Bone marrow (tissue), 2 donors: ENCODE data around the gene USP16.

Source experiments
- DNase-seq, 2 donors: peaks; one replicate each; lab custom pipeline; 2025; lab: John Stamatoyannopoulos, UW

USP16 gene

DNA sequence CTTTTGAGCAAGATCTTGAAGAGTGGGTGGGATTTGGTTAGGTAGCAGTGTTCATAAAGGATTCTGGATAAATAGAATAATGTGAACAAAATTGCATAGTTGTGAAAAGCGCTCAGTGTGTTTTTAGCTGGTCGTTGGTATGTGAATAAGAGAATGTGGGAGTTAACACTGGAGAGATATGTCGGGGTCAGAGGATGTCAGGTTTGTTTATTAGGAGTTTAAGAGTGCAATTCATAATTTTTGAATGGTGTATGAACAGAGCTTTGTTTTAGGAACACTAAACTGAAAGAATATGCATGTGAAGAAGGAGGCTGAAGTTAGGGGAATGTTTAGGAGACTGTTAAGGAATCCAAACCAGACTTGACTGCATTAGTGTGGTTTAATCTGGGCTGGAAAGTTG, 9.4 kb downstream of the USP16 start:
- DNase-seq = no peak

DNA sequence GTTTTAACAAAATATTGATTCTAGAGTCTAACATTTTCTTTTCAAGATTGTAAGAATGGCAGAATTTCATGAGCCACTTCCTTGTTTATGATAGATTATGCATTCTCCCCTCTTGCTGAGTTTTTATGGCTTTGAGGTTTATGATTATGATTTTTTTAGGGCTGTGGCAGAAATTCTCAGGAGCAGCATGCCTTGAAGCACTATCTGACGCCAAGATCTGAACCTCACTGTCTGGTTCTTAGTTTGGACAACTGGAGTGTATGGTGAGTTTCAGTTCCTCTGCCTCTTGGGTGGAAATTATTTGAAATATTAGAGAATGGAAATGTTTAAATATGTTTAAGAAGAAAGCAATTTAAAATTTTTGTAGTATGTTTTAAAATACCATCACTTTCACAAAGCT, 10.2 kb downstream of the USP16 start:
- no peak for DNase-seq

DNA sequence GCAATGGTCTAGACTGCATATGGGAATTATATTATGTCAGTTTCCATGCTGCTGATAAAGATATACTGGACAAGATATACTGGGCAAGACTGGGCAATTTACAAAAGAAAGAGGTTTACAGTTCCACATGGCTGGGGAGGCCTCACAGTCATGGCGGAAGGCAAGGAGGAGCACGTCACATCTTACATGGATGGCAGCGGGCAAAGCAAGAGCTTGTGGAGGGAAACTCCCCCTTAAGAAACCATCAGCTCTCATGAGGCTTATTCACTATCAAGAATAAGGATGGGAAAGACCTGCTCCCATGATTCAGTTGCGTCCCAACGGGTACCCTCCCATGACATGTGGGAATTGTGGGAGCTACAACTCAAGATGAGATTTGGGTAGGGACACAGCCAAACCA, 27.8 kb downstream of the USP16 start:
- DNase-seq = no peak

DNA sequence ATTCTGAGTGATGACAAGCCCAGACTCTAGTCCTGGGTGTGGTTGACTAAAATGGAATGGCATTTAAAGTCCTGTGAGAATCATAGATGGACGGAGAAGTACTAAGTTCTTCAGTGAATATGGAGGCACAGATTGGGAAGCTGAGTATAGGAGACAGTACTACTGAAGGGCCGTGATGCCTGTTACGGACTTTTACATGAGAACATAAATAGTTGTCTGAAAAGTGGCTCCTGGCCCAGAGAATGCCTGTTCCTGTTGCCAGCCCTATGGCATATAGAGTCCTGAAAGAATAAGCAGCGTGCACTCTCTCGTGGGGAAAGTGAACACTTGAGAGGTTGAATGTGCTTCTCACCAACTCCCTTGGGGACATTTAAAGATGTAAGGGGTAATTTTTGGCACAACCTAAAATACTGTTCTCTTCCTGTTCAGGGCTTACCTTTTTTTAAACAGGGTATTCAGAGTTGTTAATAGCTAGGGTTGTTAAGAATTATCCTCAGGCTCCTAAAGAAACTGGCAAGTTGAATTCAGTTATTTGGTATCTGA, 28.6 kb downstream of the USP16 start:
- DNase-seq = no peak

DNA sequence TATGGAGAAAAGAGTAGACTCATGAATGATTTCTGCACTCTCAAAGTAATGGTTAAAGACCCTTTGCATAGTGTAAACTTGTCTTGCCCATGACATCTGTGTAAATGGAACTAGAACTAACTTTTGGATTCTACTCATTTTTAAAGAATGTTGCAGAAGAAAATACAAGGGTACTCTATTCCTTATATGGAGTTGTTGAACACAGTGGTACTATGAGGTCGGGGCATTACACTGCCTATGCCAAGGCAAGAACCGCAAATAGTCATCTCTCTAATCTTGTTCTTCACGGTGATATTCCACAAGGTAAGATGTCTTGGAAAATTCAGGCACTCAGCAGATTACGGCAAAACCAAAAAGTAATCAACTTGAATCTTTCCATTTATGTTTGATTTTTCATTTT, 29.2 kb downstream of the USP16 start:
- DNase-seq = no peak

DNA sequence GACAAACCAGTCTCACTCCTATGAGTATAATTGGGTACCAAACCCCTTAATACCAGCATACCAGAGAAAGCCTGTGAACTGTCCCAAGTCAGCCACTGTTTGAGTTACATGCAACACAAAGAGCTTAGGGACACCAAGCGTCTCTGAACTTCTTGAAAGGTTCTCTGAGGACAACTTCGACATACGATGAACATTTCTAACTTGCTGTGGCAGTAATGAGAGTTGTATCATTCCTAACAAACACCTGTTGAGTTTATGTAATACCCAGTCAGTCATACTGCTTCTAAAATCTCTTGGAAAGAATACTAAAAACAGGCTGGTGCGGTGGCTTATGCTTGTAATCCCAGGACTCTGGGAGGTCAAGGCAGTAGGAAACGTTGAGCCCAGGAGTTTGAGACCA, 30.6 kb downstream of the USP16 start:
- DNase-seq = no peak

DNA sequence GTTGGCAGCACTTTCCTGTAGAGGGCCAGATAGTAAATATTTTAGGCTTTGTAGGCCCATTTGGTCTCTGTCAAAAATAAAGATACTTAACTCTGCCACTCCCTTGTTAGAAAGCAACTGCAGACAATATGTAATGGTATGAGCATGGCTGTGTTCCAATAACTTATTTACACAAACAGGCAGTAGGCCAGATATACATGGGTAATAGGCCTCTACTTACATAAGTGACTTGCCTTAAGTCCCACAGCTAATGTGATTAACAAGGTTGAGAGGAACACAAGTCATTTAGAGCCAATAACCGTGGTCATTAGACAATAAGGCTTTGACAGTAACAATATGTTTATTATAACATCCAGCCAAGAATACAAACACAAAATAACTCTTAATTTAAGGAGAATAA, 31.5 kb downstream of the USP16 start:
- DNase-seq = no peak

DNA sequence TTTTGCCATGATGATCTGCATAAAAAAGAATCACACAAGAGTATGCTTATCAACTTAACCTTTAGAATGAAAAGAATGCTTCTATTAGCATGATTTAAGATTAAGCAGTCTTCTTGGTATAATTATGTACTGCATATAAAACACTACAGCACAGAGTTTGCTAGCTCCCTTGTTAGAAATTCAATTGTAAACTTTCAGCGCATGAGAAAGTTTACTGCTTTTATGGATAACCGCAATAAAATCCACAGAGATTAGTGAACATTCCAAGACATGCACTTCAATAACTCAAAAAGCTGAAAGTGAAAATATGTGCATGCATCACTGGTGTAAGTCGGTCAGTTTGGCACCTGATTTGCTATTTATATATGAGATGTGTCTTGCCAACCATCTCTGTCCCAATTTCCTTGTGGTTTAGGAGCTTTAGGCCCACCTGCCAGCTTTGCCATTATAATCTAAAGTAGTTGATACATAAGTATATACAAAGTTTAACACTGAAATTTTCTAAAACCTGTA, 32.1 kb downstream of the USP16 start:
- DNase-seq = no peak

DNA sequence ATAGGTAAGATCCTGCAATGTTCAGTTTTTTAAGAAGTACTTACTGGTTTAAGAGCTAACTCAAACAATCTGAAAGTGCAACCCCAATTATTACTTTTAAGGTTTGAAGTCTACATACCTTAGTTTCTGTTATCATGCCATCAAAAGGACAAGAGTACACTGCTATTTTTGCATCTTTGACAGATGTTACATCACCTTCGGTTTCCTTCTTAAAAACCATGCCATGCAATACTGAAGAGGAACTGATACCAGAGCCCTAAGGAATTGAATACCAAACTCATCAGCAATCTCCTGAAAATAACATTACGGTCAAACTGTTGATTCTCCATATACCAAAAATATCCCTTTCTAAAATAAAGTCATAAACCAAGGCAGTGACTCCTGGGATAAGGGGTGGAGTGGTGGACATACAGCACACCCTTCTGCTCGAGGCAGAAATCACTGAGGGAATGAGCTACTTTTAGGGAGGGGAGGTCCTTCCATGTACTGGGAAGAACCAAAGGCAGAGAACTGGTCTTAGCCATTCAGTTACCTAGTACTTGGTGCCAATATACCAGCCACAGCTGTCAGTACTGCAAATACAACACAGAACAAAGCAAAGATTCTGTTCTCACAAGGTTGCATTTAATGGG, 40.5 kb downstream of the USP16 start:
- no peak for DNase-seq

DNA sequence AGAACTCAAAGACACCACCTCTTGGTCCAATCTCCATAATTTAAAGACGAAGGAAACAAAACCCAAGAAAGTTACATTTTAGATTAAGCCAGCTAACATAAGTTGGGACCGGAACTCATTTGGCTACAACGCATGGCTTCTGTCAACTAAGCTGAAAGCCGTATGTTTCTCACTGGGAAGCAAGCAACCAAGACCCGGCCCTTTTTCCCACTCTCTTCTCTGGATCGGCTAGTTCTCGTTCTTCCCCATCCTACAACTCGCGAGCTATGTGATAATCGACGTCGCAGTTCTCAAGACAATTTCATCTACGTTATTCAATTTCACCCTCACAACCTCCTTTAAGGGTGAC, 48.4 kb downstream of the USP16 start:
- DNase-seq = no peak

DNA sequence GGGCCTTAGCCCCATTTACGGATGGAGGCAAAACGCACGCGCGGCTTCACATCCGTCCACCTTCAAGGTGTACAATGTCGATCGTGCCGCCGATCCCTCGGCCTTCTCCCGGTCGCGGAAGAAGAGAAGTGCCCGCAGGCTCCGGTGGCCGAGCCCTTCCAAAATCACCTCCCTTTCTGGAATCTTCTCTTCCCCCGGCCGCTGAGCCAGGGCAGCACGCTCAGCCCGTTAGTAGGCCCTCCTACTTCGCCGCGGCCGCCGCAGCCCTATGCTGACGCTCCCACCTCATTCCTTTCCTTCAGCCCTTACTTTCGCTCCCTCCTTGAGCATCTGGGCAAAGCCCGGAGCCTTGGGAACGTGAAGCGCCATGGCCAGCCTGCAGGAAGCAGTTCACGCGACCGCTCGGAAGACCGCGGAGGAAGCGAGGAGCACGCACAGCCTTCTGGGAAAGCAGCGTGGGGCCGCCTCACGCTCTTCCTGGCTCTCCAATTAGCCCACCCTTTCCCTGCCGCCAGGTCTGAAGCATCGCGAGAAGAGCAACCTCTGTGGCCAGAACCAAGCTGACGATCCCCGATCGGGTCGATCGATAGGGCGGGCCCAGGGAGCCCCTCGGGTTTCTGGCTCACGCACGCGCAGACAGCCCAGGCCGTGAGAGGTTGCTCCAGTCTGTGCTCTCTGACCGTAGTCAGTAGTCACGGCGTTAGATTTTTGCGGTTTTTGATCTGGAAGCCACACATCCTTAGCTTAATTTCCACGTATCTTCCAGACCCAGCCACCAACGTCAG, 48.9 kb downstream of the USP16 start, which contains the start of gene CCT8:
TSS of gene CCT8 (minus strand) at position 427 of the 785 bp plus-strand sequence. CDS start at position 369, 58 bp downstream.
- DNase-seq = peak; percentile 88 to 98

DNA sequence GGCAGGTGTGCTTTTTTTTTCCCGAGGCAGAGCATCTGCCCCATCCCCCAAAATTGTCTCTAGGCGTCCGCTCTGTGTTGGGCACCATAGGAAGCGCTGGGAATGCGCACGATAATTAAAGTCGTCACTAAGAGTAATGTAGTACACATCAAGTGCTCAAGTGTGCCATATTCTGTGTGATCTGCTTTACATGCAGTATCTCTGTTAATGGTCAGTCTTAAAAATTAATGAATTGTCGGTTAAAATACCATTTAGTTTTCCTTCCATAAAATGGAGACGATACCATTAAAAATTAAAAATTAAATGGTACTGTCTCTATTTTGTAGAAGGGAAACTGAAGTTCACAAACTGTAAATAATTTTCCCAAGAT, 49.5 kb downstream of the USP16 start:
- no peak for DNase-seq

DNA sequence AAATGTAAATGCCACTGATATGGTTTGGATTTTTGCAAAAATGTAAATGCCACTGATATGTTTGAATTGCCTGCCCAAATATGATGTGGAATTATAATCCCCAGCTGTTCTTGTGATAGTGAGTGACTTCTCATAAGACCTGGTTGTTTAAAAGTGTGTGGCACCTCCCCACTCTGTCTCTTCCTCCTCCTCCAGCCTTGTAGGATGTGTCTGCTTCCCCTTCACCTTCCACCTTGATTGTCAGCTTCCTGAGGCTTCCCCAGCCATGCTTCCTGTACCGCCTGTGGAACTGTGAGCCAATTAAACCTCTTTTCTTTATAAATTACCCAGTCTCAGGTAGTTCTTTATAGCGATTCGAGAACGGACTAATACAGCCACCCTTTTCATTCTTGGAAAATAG, 50.3 kb downstream of the USP16 start:
- no peak for DNase-seq

DNA sequence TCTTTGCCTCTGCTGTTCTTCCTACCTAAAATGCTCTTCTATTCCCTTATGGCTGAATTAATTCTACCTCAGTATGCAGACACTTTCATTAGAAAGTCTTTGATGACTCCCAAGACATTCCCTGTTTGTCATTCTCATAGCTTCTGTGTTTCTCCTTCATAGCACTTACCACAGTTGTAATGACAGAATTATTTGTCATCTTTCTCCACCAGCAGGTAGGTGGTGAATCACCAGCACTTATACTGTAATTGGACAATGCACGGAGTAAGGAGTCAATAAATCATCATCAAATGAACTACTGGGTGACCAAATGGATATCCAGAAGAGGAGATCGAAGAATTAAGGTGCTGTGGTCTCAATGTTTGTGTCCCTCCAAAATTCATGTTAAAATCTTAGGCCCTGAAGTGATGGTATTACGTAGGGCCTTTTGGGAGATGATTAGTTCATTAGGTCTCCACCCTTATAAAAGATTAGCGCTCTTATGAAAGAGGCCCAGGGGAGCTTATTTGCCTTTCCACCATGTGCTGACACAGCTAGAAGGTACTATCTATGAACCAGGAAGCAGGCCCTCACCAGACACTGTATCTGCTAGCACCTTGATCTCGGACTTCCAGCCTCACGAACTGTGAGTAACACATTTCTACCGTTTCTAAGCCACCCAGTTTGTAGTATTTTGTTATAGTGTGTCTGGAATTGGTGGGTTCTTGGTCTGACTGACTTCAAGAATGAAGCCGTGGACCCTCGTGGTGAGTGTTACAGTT, 51.4 kb downstream of the USP16 start:
- DNase-seq = no peak

DNA sequence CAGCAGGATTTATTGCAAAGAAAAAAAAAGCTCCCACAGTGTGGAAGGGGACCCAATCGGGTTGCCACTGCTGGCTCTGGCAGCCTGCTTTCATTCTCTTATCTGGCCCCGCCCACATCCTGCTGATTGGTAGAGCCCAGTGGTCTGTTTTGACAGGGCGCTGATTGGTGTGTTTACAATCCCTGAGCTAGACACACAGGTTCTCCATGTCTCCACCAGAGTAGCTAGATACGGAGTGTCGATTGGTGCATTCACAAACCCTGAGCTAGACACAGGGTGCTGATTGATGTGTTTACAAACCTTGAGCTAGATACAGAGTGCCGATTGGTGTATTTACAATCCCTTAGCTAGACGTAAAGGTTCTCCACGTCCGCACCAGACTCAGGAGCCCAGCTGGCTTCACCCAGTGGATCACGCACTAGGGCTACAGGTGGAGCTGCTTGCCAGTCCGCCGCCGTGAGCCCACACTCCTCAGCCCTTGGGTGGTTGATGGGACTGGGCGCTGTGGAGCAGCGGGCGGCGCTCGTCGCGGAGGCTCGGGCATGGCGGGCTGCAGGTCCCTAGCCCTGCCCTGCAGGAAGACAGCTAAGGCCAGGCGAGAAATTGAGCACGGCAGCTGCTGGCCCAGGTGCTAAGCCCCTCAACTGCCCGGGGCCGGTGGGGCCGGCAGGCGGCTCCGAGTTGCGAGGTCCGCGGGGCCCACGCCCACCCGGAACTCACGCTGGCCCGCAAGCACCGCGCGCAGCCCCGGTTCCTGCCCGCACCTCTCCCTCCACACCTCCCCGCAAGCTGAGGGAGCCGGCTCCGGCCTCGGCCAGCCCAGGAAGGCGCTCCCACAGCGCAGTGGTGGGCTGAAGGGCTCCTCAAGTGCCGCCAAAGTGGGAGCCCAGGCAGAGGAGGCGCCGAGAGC, 52.5 kb downstream of the USP16 start:
- peak in 1 of 2 donors; percentile 36 for DNase-seq

DNA sequence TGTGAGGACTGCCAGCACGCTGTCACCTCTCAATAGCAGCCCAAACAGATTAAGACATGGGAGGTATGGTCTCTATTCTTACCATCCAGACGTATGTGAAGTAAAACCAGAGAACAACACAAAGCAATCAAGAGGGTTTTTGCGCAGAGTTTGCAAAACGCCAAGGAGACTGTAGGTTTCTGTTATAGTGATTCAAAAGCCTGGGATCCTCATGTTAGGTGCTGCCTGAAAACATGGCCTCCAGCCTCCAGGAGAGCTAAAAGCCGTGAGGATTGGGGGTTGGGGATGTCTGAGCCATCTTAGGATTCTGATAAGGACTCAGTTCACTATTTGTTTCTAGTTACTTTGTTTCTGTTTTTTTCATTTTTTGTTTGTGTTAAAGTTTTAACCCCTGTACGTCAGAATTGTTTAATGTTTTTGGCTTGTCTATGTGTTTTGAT, 53.2 kb downstream of the USP16 start:
- DNase-seq = no peak

DNA sequence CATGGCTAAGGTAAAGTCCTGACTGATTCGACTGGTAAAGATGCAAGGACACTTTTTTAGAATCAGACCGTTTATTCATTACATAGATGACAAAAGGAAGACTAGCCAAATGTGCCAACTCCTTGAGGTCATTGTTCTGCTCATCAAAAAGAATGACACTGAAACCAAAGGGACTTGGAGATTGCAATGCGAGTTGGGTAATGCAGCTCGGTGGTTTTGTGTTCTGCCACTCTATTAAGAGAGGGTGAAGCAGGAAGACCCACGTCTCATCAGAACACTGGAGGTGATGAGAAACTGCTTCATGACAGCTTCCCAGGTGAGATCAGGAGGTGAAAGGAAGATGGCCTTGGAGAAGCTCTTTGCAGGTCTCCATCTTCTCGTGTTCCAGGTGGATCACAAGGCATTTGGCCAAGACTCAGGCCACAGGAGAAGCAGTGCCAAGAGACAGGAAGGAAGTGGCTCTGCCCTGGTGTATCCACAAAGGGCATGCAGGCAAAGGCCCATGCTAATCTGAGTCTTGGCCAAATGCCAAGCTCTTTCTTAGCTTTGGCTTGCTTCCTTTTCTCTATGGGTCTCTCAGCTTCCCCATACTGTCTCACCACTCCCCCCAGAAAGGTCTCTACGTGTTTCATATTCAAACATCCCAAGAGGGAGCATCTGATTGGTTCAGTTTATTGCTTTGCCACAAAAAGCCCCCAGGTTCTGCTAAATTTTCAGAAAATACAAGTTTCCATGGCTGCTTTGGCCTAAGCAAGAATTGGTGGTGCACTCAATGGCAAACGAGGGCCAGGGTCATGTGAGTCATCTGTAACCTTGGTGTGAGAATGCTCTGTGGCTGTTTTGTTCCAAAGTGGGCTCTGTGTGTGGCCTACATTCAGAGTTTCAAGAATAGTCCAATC, 54.6 kb downstream of the USP16 start:
- DNase-seq = peak in 1 of 2 donors; percentile 83

DNA sequence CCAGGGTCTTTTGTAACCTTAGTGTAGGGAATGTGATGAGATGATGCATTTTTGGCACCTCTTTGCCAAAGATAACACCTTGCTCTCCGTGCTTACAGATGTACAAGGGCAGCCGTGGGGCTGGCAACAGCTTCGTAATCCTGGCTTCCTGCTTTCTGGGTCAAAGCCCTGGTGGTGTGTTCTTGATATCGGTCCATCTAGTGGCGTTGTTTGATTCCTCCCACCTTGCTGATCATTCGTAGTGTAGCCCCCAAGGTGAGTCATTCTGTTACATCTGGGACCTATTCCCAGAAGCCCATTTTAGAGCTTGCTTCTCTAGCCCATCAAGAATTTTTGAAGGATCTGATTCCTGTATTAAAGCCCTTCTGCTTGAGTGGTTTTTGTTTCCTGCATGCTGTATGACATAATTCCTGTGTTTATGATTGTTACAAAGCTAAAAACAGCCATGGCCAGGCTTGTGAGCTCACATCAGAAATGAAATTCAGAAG, 56.0 kb downstream of the USP16 start:
- peak in 1 of 2 donors; percentile 38 for DNase-seq

DNA sequence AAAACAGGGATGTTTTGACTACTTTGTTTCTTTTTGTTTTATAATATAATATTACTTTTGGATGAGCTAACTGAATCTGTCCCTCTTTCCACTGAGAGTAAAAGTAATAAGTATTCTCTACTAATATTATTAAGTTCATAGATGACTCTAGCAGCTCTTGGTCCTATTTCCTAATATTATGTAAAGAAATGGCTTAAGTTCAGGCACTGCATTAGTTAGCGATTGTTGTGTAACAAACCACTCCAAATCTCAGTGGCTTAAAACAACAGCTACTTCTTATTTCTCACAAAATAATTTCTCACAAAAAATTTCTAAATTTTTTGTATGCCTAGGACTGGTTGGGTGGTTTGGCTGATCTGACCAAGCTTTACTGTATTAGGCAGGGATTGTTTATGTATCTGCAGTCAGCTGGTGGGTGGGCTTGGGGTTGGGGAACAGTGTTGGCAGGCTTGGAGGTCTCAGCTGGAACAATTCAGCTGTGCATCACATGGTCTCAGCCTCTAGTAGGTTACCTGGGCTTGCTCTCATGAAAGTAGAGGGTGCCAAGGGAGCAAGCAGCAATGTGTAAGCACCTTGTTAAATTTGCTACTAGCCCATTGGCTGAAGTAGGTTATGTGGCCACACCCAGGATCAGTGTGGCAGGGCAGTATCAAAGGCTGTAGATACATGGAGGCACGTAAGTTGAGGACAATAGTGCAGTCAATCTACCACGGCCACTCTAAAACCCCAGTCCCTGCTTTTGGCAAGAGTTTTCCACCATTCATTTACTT, 57.8 kb downstream of the USP16 start:
- DNase-seq = no peak
